Right cardiac atrium (tissue), 5 donors: ENCODE data around the gene CD302. TPM values are rescaled to one million over a fixed set of nuclear protein-coding genes. Genes with fewer than 3 reads are reported as not detected.
"Not testable (repeated sequence)": the region's sequence is repeated elsewhere in the genome, so short reads cannot be mapped to it uniquely, and the experiment has no call there.

ENCODE experiments used
- ATAC-seq, 2 donors: fragments of 200-7000 bp; cut with Tn5 transposase; one replicate each; pipeline versions ENCODE4 v1.8.0 to v1.9.1; 2020; ENCODE audit warnings: moderate library complexity in 2 of 2, mild to moderate bottlenecking in 1 of 2
- DNase-seq, 3 donors: peaks; one replicate each; pipeline ENCODE4 v3.0.0-alpha.2; 2020
- H3K27ac ChIP-seq: one replicate; pipeline ENCODE4 v1.5.1; 2013; ENCODE audit warnings: mild to moderate bottlenecking, low read length, control low read depth, moderate library complexity
- H3K27me3 ChIP-seq: one replicate; pipeline ENCODE4 v1.6.1; 2013; ENCODE audit not compliant: control insufficient read depth, insufficient read depth
- H3K4me1 ChIP-seq: one replicate; pipeline ENCODE4 v1.6.1; 2013; ENCODE audit warnings: low read length; ENCODE audit not compliant: control insufficient read depth, insufficient read depth
- H3K4me3 ChIP-seq: one replicate; pipeline ENCODE4 v1.5.1; 2013; ENCODE audit warnings: low read length, control low read depth
- H3K9me3 ChIP-seq: one replicate; pipeline ENCODE4 v1.6.1; 2013; ENCODE audit warnings: low read length; ENCODE audit not compliant: control insufficient read depth
- WGBS: extraction: QIAGEN DNeasy Blood & Tissue Kit; methylation state at CpG from one replicate; pipeline ENCODE4 v1.1.7; 2013; 5-methylcytosine and 5-hydroxymethylcytosine counted together
- intact Hi-C, 4 donors: fragments of 100-400 bp; cut with DNase I; formaldehyde crosslinking; loops; one replicate each; pipeline versions ENCODE4 v1.11.0 to v1.14.0; 2022 to 2023
- polyA plus RNA-seq: library from polyadenylated mRNA; stranded (reverse); fragments of 200-250 nt; gene quantifications from one replicate; pipeline ENCODE4 v1.2.3, GENCODE V29; 2013
- total RNA-seq, 4 donors: library from RNA; stranded (reverse); fragmentation: NEBNext Ultra II Directional; extraction: Animal tissue kit (Norgen Biotek cat#: 25700); gene quantifications; one replicate each; pipeline ENCODE4 v1.2.1, GENCODE V29; 2021
- donor health status: healthy with polysubstance abuse.
- donor health status: DM: no; HTN: yes; CAD: no.
- donor health status: DM: no; HTN: no; CAD: no.
- donor health status: DM: no; HTN: yes; CAD: no; lungs with severe emphysema.
- donor health status: DM: yes; HTN: yes; CAD: no.

The CD302 gene
- total and polyA plus RNA-seq, 5 donors = 23.8 to 33.7 (median 28.8) TPM

DNA sequence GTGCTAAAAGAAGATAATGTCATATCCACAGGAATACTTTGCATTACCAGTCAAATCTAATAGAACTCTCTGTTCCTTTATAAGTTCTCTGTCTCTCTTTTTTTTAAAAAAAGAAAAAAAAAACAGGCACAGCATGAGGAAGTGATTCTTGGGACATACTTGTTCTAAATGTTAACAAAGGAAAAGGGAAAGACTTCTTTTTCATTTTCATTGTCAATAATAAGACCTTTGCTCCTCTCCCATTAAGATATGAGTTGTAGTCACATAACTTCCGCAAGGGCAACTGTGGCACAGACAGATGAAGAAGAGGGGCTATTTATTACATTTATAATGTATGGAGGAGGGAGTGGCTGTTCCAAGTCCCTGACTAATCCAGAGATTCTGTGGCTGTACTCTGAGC lies 4.7 kb downstream of the CD302 start:
- H3K27me3 ChIP-seq = no peaks in the 10 kb centered on the region
- H3K4me1 ChIP-seq = peaks cover 1% of the 10 kb centered on the region
- WGBS = 85% methylated on average over 1 of the region's 1 CpG
- ATAC-seq (no peak), DNase-seq (no peak)
- H3K9me3 ChIP-seq = no peaks in the 10 kb centered on the region
- H3K27ac ChIP-seq = no peak overlapping the region
- intact Hi-C loops = no loop called here
- no peak overlapping the region for H3K4me3 ChIP-seq

DNA sequence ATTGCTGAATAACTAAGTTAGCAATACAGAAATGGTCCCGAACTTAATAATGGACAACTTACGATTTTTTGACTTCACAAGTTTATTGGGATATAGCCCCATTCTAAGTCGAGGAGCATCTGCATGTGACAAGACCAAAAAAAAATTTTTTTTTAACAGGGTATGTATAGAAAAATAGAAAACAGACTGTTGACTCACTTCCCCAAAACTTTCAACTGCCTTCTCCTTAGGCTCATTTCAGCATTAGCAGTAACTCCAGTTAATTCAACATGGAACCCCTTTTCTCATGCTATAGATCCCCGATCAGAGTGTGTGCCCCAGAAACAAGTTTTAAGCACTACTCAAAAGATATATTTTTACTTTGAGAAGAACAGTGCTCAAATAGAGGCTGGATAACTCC lies 5.4 kb downstream of the CD302 start:
- intact Hi-C loops = no loop called here
- Histone ChIP-seq H3K9me3 (no peaks in the 10 kb centered on the region), H3K4me1 (peaks cover 1% of the 10 kb centered on the region), H3K4me3 (no peak overlapping the region), H3K27me3 (no peaks in the 10 kb centered on the region), H3K27ac (no peak overlapping the region)
- ATAC-seq = no peak
- DNase-seq = no peak
- WGBS = 91% methylated on average over 4 of the region's 4 CpGs

DNA sequence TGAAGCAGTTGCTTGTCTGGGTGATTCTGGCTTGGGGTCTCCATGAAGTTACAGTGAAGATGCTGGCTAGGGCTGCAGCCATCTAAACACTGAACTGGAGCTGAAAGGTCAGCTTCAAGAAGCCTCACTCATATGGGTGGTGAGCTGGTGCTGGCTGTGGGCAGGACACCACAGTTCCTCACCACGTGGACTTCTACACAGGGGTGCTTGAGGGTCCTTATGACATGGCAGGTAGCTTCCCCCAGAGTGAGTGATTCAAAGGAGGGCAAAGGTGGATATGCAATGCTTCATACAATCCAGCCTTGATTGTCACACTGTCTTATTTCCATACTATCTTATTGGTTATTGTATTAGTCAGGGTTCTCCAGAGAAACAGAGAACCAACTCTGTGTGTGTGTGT lies 6.0 kb downstream of the CD302 start:
- Histone ChIP-seq H3K27ac (no peak overlapping the region), H3K4me3 (no peak overlapping the region), H3K9me3 (no peaks in the 10 kb centered on the region), H3K4me1 (peaks cover 1% of the 10 kb centered on the region), H3K27me3 (no peaks in the 10 kb centered on the region)
- peak in 1 of 2 donors; percentile 30 for ATAC-seq
- no peak for DNase-seq
- 69% methylated on average over 1 of the region's 1 CpG for WGBS
- intact Hi-C loops = no loop called here

DNA sequence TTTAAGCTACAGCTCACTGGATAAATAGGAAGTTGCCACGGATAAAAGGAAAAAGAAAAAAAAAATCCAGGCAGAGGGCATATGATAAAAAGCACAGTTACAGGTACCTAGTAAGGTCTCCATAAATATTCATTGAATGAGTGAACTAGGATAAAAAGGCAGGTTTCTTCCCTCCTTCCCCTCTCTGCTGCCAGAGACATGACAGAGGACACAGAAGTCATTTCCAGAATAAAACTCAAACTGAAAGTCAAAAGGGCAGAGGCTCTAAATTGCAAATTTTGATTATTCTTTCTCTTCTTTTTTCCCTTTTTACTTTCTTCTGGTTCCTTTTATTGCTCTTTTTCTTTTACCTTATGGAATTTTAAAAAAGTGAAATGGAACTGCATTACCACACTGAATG lies 7.7 kb downstream of the CD302 start:
- Histone ChIP-seq H3K27me3 (no peaks in the 10 kb centered on the region), H3K9me3 (no peaks in the 10 kb centered on the region), H3K4me1 (peaks cover 3% of the 10 kb centered on the region), H3K27ac (no peak overlapping the region), H3K4me3 (no peak overlapping the region)
- ATAC-seq = no peak
- 33% methylated on average over 1 of the region's 1 CpG for WGBS
- no peak for DNase-seq
- intact Hi-C loops = no loop called here

DNA sequence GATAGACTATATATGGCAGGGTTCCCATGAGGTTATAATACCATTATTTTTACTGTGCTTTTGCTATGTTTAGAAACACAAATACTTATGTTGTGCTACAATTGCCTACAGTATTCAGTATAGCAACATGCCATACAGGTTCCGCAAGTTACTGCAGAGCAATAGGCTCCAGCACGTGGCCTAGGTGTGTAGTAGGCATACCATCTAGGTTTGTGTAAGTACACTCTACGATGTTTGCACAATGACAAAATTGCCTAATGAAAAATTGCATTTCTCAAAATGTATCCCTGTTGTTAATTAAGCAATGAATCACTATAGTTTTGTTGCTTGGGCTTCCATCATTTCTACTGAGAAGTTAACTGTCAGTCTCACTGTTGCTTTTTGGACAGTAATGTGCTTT lies 9.8 kb downstream of the CD302 start:
- ATAC-seq (no peak), DNase-seq (no peak)
- WGBS = 96% methylated on average over 3 of the region's 3 CpGs
- no peaks in the 10 kb centered on the region for H3K27me3 ChIP-seq
- peaks cover 5% of the 10 kb centered on the region for H3K4me1 ChIP-seq
- intact Hi-C loops = no loop called here
- no peaks in the 10 kb centered on the region for H3K9me3 ChIP-seq
- no peak overlapping the region for H3K27ac ChIP-seq
- H3K4me3 ChIP-seq = no peak overlapping the region

DNA sequence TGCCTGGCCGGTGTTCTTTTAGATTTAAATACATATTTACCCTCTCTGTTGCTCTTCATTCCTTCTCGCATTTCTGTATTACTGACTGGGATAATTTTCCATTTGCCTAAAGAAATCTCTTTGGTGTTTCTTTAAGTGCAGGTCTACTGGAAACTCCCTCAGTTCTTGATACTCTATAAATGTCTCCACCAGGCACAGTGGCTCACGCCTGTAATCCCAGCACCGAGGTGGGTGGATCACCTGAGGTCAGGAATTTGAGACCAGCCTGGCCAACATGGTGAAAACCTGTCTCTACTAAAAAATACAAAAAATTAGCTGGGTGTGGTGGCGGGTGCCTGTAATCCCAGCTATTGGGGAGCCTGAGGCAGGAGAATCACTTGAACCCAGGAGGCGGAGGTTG lies 10.4 kb downstream of the CD302 start:
- H3K4me3 ChIP-seq, H3K27ac ChIP-seq, ATAC-seq, H3K27me3 ChIP-seq, H3K4me1 ChIP-seq, H3K9me3 ChIP-seq, intact Hi-C loops, DNase-seq: not testable (repeated sequence)
- WGBS = 92% methylated on average over 6 of the region's 6 CpGs

DNA sequence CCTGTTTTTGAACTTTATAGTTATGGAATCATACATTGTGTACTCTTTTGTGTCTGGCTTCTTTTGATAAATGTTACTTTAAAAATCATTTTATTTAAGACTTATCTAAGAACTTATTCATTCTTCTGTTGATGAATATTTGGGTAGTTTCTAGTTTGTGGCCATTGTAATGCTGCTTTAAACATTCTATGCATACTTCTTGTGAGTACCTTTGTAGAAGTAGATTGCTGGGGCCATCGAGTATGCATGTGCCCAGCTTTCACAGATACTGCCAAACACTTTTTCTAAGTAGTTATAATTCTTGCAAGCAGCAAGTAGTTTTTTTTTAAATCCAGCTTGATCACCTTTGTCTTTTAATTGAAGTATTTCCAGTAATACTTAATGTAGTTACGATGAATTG lies 11.1 kb downstream of the CD302 start:
- no peaks in the 10 kb centered on the region for H3K27me3 ChIP-seq
- no peak overlapping the region for H3K4me3 ChIP-seq
- ATAC-seq = no peak
- 83% methylated on average over 2 of the region's 2 CpGs for WGBS
- H3K9me3 ChIP-seq = no peaks in the 10 kb centered on the region
- intact Hi-C loops = no loop called here
- H3K4me1 ChIP-seq = peaks cover 5% of the 10 kb centered on the region
- DNase-seq = no peak
- no peak overlapping the region for H3K27ac ChIP-seq

DNA sequence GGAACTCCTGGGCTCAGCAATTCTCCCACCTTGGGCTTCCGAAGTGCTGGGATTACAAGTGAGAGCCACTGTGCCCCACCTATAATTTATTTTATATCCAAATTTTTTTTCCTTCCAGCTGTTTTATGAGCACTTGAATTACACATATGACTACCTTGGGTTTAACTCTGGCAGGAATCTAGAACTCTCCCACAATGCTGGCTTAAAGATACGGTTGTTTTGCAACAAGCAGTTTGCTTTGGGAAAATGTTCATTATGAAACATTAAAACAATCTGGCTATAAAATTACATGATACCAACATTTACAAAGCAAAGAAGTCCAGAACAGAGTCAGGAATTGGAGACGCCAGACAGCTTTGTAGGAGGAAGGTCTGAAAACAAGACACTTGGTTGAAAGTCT lies 12.8 kb downstream of the CD302 start:
- 84% methylated on average over 3 of the region's 3 CpGs for WGBS
- Histone ChIP-seq H3K4me3 (no peak overlapping the region), H3K9me3 (no peaks in the 10 kb centered on the region), H3K27me3 (no peaks in the 10 kb centered on the region), H3K27ac (no peak overlapping the region), H3K4me1 (peaks cover 5% of the 10 kb centered on the region)
- ATAC-seq (no peak), DNase-seq (no peak)
- intact Hi-C loops = no loop called here

DNA sequence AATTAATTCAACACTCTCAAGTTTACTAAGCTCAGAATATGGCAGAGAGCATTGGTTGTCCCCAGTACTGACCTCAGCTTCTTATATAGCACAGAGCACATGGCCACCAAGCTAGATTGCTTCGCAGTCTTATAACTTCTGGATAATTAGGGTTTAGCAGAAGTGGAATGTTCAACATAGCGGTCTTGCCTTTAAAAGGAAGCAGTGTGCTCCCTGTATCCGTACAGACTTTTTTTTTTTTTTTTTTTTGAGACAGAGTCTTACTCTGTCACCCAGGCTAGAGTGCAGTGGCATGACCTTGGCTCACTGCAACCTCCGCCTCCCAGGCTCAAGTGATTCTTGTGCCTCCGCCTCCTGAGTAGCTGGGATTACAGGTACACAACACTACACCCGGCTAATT lies 13.3 kb downstream of the CD302 start:
- H3K27ac ChIP-seq, intact Hi-C loops, H3K9me3 ChIP-seq, H3K4me1 ChIP-seq, H3K4me3 ChIP-seq, DNase-seq, H3K27me3 ChIP-seq: not testable (repeated sequence)
- 80% methylated on average over 6 of the region's 6 CpGs for WGBS
- peak; percentile 15 to 30 for ATAC-seq

DNA sequence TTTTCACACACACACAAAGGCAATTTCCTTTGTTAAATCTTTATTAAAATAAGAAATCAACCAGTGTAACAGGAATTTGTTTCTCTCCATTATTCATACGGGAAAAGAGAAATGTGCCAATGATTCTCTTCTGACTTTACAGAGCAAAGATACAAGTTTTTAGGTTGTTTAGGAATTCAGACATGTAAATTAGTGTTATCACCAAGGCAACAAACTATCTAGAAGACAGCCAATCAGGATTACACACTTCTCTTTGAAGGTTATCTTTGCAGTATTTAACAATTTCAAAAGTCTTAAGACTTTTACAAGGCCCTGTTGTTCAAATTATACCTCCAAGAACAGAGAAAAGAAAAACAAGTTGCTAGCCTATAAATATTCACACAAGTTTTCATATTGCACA lies 14.5 kb downstream of the CD302 start:
- WGBS = 56% methylated on average over 1 of the region's 1 CpG
- DNase-seq (no peak), ATAC-seq (no peak)
- H3K4me3 ChIP-seq = no peak overlapping the region
- peaks cover 3% of the 10 kb centered on the region for H3K4me1 ChIP-seq
- H3K9me3 ChIP-seq = no peaks in the 10 kb centered on the region
- intact Hi-C loops = no loop called here
- H3K27me3 ChIP-seq = no peaks in the 10 kb centered on the region
- H3K27ac ChIP-seq = no peak overlapping the region

DNA sequence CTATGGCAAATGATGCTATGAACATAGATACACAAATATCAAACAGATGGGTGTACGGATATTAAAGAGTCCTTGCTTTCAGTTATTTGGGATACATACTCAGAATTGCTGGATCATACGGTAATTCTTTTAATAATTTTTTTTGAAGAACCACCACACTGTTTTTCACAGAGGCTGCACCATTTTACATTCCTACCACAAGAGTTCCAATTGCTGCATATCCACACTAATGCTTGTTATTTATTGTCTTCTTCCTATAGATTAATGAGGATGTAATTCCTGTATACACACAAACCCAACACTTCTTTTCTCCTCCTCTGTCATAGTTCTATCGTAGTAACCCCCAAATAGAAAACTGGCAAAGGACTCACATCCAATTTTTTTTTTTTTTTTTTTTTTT lies 21.7 kb downstream of the CD302 start:
- intact Hi-C loops = no loop called here
- WGBS = 85% methylated on average over 3 of the region's 3 CpGs
- DNase-seq = no peak

DNA sequence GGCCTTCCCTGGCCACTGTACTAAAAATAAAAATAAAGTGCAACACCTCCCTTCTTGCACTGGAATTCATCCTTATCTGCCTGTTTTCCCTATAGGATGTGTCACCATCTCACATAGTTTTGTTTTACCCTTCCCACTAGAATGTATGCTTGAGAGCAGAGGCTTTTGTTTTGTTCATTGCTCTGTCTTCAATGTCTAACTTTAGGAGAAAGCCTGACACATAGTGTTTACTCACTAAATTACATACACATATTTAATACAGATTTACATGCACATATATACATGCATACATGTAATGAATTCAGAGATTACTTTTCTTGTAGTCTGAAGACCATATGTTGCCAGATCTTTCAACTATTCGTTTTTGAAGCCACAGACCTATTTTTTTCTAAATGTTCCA lies 23.0 kb downstream of the CD302 start:
- Histone ChIP-seq H3K4me3 (no peak overlapping the region), H3K27ac (no peak overlapping the region), H3K4me1 (no peaks in the 10 kb centered on the region), H3K27me3 (no peaks in the 10 kb centered on the region), H3K9me3 (no peaks in the 10 kb centered on the region)
- WGBS = 38% methylated on average over 1 of the region's 1 CpG
- ATAC-seq = no peak
- no peak for DNase-seq
- intact Hi-C loops = no loop called here

More for the DNA sequence above, 21.7 kb downstream of the CD302 start:
- no peaks in the 10 kb centered on the region for H3K9me3 ChIP-seq
- no peak overlapping the region for H3K27ac ChIP-seq
- no peaks in the 10 kb centered on the region for H3K27me3 ChIP-seq
- H3K4me1 ChIP-seq = no peaks in the 10 kb centered on the region
- no peak overlapping the region for H3K4me3 ChIP-seq
- ATAC-seq = no peak
